ENCODE measurements around the gene NME9. TPM values are rescaled to one million over a fixed set of nuclear protein-coding genes. Genes with fewer than 3 reads are reported as not detected.

Gene NME9
- total and polyA plus RNA-seq, 8 donors = 0.47 to 3.5 (median 0.85) TPM

DNA sequence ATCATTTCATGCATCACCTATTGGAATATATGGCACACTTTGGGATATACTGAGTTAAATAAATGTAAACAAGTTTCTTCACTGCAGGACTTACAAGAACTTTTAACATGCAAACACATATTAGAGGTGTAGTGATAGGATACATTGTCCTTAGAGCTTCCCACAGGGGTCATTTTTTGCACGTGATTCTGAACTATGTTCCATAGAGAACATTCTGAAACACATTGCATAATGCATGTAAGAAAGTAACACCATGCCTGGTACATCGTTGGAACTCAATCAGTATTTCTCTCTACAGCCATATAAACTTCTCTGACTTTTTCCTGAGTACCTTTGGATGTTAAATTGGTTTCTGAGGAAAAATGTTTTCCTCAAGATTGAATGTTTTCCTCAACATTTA is 47.0 kb upstream of the NME9 start:
- H3K4me1 ChIP-seq = no peaks in the 10 kb centered on the region
- no peaks in the 10 kb centered on the region for H3K9me3 ChIP-seq
- FAIRE-seq (no peak), ATAC-seq (no peak), DNase-seq (no peak)
- TF ChIP-seq, protein P1, sequence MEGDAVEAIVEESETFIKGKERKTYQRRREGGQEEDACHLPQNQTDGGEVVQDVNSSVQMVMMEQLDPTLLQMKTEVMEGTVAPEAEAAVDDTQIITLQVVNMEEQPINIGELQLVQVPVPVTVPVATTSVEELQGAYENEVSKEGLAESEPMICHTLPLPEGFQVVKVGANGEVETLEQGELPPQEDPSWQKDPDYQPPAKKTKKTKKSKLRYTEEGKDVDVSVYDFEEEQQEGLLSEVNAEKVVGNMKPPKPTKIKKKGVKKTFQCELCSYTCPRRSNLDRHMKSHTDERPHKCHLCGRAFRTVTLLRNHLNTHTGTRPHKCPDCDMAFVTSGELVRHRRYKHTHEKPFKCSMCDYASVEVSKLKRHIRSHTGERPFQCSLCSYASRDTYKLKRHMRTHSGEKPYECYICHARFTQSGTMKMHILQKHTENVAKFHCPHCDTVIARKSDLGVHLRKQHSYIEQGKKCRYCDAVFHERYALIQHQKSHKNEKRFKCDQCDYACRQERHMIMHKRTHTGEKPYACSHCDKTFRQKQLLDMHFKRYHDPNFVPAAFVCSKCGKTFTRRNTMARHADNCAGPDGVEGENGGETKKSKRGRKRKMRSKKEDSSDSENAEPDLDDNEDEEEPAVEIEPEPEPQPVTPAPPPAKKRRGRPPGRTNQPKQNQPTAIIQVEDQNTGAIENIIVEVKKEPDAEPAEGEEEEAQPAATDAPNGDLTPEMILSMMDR (IDR thresholded peaks at IDR 0.05) = no peak
- 79 to 86% methylated on average over 2 of the region's 2 CpGs for WGBS, 2 donors
- no peaks in the 10 kb centered on the region for H3K36me3 ChIP-seq
- no peak overlapping the region for H3K4me3 ChIP-seq
- H3K27me3 ChIP-seq = no peaks in the 10 kb centered on the region
- intact Hi-C loops (cut with DNase I) = no loop called here
- no peak overlapping the region for H3K27ac ChIP-seq

DNA sequence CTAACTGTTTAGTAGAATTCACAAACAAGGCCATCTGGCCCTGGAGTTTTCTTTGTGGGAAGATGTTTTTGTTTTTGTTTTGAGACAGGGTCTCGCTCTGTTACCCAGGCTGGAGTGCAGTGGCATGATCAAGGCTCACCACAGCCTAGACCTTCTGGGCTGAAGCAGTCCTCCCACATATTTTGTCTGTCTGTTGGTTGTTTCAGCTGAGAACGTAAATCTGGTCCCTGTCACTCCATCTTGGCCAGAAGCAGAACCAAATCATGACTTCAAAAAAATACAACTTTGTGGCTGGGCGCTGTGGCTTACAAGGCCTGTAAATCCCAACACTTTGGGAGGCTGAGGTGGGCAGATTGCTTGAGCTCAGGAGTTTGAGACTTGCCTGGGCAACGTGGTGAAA is 45.8 kb upstream of the NME9 start:
- H3K27me3 ChIP-seq = no peaks in the 10 kb centered on the region
- FAIRE-seq (no peak), ATAC-seq (no peak), DNase-seq (no peak)
- no peak overlapping the region for H3K4me3 ChIP-seq
- intact Hi-C loops (cut with DNase I) = no loop called here
- H3K36me3 ChIP-seq = no peaks in the 10 kb centered on the region
- WGBS, 2 donors = 85 to 90% methylated on average over 4 of the region's 4 CpGs
- H3K9me3 ChIP-seq = no peaks in the 10 kb centered on the region
- no peaks in the 10 kb centered on the region for H3K4me1 ChIP-seq
- H3K27ac ChIP-seq = no peak overlapping the region
- TF ChIP-seq, protein P1 (IDR thresholded peaks at IDR 0.05) = no peak

DNA sequence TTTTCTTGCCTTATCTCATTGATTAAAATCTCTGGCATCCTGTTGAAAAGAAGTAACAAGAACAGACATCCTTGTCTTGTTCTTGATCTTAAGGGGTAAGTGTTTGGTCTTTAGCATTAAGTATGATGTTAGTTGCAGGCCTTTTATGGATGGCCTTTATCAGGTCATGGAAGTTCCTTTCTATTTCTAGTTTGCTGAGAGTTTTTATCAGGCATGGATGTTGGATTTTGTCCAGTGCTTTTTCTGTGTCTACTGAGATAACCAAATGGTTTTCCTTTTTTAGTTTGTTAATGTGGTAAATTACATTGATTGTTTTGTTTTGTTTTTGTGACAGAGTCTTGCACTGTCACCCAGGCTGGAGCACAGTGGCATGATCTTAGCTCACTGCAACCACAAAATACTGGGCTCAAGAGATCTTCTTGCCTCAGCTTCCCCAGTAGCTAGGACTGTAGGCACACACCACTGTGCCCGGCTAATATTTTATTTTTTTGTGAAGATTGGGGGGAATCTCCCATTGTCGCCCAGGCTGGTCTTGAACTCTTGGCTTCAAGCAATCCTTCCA is 45.0 kb upstream of the NME9 start:
- no peak for ATAC-seq
- intact Hi-C loops (cut with DNase I) = no loop called here
- FAIRE-seq = no peak
- no peaks in the 10 kb centered on the region for H3K36me3 ChIP-seq
- H3K4me3 ChIP-seq = no peak overlapping the region
- TF ChIP-seq, protein P1 (IDR thresholded peaks at IDR 0.05) = no peak
- no peaks in the 10 kb centered on the region for H3K4me1 ChIP-seq
- DNase-seq = no peak
- 50 to 74% methylated on average over 2 of the region's 2 CpGs for WGBS, 2 donors
- H3K27ac ChIP-seq = no peak overlapping the region
- H3K27me3 ChIP-seq = no peaks in the 10 kb centered on the region
- H3K9me3 ChIP-seq = no peaks in the 10 kb centered on the region

DNA sequence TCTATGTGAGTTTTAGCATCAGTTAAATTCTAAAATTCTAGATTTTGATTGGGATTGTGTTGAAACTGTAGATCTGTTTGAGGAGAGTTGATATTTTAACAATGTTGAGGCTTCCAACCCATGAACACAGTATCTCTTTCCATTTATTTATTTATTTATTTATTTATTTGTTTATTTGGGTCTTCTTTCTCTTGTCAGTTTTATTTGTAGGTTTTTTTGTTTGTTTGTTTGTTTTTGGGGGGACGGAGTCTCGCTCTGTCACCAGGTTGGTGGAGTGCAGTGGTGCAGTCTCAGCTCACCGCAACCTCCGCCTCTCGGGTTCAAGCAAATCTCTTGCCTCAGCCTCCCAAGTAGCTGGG is 44.1 kb upstream of the NME9 start:
- 99 to 100% methylated on average over 5 of the region's 5 CpGs for WGBS, 2 donors
- Histone ChIP-seq H3K27ac (no peak overlapping the region), H3K9me3 (no peaks in the 10 kb centered on the region), H3K36me3 (no peaks in the 10 kb centered on the region), H3K4me3 (no peak overlapping the region), H3K4me1 (no peaks in the 10 kb centered on the region), H3K27me3 (no peaks in the 10 kb centered on the region)
- FAIRE-seq (no peak), DNase-seq (no peak), ATAC-seq (no peak)
- intact Hi-C loops (cut with DNase I) = no loop called here
- TF ChIP-seq, protein P1 (IDR thresholded peaks at IDR 0.05) = no peak

DNA sequence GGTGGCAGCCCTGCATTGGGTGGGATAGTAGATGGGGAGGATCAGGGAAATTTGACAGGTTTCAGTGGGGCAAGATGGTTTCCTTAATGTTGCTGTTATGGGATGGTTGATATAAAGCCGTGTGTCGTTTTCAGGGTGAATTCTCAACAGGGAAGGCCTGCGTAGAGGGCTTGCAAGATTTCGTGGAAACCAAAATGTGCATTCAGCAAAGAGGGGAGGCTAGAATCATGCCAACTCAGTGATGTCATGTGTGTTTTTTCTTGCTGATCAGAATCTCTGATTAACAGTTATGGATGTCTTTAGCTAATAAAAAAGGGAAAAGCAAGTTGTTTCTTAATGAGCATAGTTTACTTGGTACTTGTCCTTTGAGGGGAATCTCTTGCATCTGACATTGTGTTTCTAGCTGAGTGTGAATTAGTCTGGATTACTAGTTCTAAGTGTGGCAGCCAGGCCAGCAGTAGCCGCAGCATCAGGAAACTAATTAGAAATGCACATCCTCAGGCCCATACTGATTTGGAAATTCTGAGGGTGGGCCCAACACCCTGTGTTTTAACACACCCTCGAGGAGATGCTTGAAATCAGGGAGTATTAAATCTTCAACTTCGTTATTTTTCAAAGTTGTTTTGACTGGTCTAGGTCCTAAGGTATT is 43.6 kb upstream of the NME9 start:
- Histone ChIP-seq H3K9me3 (no peaks in the 10 kb centered on the region), H3K27ac (no peak overlapping the region), H3K4me1 (no peaks in the 10 kb centered on the region), H3K4me3 (no peak overlapping the region), H3K36me3 (no peaks in the 10 kb centered on the region), H3K27me3 (no peaks in the 10 kb centered on the region)
- no peak for FAIRE-seq
- intact Hi-C loops (cut with DNase I) = no loop called here
- no peak for ATAC-seq
- 91 to 93% methylated on average over 7 of the region's 7 CpGs for WGBS, 2 donors
- TF ChIP-seq, protein P1 (IDR thresholded peaks at IDR 0.05) = no peak
- no peak for DNase-seq
